GM19099 (cell line): ENCODE measurements around the gene LIN28B.

Experiments
- POLR2A ChIP-seq: IDR thresholded peaks from 3 replicates; pipeline ENCODE4 v1.6.1; 2011; ENCODE audit warnings: low read depth; ENCODE audit not compliant: insufficient read length; ENCODE audit errors: extremely low read depth

LIN28B gene

DNA sequence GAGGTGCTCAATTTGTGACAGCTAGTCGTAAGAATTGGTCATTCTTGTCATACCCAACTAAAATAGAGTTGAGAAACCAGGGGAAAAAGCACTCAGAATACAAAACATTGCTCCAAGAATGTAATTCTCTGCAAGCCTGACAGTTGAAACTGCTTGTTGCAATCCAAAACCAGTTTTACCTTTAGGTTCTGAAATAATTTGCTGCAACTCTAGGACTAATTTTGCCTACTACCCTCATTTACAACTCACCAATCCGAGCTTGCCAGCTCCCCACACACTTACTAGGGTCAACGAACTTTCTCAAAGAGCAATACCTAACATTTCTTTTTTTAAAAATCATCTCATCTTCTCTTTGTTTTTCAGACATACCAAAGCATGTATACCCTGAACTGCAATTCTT is 29.7 kb downstream of the LIN28B start:
- TF ChIP-seq POLR2A, result no peak

DNA sequence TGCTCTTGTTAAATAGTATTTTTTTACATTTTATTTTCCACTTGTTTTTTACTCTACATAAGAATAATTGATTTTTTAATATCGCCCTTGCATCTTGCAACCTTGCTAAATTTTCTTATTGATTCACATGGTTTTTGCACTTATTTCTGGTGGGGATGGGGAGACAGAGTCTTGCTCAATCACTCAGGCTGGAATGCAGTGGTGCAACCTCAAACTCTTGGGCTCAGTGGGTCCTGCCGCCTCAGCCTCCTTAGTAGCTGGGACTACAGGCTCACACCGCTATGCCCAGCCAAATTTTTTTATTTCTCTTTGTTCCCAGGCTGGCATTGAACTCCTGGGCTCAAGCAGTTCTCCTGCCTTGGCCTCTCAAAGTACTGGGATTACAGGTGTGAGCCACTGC is 30.3 kb downstream of the LIN28B start:
- TF ChIP-seq POLR2A, result no peak

DNA sequence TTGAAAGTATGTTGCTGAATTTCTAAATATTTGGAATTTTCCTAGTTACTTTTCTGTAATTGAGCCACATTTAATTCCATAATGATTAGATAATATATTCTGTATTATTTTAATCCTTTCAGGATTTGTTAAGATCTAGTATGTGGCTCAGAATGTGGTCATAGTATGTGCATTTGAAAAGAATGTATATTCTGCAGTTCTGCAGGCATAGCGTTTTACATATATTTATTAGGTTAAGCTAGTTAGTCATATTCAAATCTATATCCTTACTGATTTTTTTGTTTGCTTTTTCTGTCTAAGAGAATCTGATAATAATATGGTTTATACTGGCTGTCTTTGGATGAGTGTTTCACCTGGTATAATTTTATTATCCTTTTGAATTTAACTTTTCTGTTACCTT is 33.2 kb downstream of the LIN28B start:
- TF ChIP-seq POLR2A, result no peak

DNA sequence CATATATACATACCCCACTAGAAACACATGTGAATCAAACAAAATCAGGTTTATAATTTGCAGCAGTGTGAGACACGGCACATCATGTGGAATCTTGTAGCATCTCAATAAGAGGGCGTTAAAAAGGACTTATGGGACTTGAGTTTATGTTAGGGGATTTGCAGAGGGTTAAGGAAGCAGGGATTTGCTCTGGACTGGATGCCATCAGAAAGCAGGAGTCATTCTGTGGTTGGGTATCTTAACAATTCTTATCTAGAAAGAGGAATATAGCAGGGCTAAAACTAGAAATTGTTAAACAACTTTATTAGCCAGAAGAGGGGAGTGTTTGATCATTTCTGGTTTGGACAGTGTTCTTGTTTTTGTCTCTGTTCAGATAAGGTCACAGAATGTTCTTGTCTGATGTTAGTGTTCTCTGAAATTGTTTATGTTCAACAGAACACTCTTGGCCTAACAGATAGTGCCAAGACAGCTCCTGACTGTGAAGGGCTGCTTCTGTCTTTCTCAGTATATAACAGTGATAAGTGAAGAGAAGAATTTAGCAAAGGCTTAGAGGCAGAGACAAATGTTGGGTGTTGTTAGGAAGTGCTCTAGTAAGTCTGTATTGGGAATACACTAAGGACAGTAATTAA is 39.2 kb downstream of the LIN28B start:
- no peak for TF ChIP-seq POLR2A

DNA sequence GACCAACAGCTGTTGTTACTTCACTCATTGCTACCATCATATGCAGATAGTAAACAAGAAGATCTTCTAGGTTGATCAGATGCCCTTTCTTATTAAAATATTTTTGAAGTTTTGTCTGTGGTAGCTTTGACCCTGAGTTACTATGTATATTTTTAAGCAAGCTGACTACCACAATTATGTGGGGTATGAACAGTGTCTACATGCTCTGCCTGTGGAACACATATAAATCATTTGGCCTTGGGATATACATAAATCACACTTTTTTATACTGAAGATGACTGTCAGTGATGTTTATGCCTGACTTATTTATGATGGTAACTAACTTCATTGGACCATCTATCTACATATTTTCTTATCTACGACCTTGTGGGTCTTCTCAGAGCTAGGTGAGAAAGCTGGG is 44.2 kb downstream of the LIN28B start:
- TF ChIP-seq POLR2A, result no peak

DNA sequence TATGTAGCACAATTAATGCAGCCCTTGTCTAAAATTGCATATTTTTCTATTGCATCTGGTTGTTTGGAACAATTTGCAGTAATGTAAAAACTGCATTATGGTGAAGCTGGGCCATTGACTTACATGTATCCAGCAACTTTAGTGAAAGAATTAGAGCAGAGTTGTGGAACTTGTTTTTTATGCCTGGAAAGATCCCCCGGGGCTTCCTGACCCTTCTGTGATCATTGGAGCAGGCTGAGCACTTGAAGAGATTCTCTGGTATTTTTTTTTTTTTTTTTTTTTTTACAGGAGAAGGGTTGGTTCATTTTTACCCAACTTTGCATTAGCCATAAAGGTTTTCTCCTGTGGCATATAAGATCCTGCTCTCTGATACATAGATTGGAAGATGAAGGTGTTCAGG is 45.0 kb downstream of the LIN28B start:
- no peak for TF ChIP-seq POLR2A

DNA sequence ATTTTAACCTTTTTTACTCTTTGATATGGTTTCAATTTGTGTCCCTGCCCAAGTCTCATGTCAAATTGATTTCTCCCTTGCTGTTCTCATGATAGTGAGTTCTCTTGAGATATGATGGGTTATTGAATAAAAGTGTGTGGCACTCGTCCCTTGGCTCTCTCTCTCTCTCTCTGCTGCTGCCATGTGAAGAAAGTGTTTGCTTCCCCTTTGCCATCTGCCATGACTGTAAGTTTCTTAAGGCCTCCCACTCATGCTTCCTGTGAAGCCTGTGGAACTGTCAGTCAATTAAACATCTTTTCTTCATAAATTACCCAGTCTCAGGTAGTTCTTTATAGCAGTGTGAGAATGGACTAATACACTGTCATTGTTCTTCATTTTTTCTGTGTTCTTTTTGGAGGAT is 48.5 kb downstream of the LIN28B start:
- TF ChIP-seq POLR2A, result no peak

DNA sequence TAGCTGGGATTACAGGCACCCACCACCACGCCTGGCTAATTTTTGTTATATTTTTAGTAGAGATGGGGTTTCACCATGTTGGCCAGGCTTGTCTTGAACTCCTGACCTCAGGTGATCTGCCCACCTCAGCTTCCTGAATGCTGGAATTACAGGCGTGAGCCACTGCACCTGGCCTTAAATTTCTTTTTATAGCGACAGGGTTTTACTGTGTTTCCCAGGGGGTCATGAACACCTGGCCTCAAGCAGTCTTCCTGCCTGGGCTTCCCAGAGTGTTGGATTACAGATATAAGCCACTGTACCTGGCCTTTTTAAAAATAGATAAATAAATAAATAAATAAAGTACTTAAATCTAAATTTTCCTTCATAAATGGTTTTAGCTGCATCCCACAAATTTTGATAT is 57.5 kb downstream of the LIN28B start:
- TF ChIP-seq POLR2A, result no peak

DNA sequence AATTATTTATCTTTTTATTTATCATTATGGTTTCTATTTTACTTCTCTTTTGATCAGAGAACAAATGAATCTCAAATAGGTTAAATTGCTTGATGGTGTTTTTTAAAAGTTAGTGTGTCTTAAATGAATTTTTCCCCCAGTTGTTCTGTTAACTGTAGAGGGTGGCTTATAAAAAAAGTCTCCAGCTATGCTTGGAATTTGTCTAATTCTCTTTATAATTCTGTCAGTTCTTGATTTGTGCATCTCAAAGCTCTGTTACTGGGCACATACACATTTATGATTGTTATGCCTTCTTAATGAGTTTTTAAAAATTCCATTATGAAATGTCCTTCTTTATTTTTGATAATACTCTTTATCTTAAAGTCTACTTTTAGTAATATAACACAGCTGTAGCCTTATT is 58.0 kb downstream of the LIN28B start:
- no peak for TF ChIP-seq POLR2A

DNA sequence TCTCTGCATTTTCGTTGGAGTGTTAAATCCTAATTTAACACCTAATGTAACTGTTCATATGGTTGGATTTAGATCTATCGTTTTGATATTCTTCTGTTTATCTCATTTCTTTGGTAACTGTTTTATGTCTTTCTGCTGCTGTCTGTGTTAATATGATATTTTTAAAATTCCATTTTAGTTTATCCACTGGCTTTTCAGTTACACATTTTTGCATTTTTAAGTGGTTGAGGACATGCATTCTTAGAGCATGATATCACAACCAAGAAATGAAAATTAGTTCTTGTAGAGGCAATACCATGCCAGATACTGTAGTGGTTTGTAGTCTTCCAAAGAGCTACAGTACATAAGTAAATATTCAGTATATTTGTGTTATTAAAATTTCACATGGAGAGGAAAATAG is 58.6 kb downstream of the LIN28B start:
- TF ChIP-seq POLR2A, result no peak

DNA sequence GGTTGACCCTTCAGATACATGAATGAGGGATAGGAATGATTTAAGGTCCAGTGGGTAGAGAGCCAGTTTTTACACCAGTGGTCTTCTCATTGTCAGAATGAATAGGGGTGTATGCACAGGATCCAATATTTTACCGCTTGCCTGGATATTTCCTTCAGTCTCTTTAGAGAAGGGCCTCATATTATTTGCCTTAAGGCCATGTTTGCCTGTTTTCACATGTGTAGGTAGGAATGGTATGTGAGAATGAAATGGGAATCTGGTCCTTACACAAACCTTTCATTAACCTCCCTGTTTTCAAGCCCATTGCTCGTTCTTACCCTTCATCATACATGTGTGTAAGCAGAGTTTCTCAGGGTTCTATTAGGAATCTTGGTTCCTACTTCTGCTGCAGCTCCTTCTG is 62.4 kb downstream of the LIN28B start:
- TF ChIP-seq POLR2A, result no peak

DNA sequence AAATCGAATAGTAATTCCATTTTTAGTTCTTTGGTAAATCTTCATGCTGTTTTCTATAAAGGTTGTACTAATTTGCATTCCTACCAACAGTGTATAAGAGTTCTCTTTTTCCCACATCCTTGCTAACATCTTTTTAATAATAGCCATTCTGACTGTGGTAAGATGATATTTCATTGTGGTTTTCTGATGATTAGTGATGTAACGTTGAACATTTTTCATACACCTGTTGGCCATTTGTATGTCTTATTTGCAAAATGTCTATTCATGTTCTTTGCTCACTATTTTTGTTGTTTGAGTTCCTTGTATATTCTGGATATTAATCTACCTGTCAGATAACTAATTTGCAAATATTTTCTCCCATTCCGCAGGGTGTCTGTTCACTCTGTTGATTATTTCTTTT is 64.5 kb downstream of the LIN28B start:
- no peak for TF ChIP-seq POLR2A

DNA sequence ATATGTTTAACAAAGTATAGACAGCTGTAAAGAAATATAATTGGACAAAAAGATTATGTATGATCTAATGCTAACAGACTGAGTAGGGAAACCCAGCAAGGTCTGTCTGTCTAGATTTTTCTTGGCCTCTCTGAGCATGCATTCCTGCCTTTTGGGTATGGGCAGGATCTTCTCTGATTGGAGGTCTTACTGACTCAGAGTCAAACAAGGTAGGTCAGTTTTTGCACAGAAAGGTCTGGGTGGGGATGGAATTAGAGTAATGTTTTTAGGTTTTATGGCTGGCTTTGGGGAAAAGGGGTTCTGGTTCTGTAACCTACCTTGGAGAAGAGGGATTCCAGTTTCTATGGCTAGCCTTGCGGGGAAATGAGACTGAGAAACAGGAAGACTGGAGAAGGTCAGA is 65.5 kb downstream of the LIN28B start:
- no peak for TF ChIP-seq POLR2A

DNA sequence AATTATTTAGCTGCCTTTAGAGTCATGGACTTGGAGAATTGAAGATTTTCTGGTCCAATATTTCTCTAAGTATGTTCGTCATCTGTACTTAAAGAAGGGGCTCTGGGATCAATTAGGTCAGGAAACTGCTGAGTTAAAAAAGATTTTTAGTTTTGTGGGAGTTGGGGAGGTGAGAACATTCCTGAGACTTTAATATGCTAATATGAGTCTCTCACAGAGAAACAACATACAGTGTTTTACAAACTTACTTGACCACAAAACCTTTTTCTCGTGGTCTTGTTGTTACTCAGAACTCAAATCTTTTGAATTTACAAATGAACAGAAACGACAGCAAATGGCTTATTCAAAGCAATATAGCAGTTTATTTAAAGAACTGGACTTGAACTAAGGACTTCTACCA is 67.9 kb downstream of the LIN28B start:
- no peak for TF ChIP-seq POLR2A

DNA sequence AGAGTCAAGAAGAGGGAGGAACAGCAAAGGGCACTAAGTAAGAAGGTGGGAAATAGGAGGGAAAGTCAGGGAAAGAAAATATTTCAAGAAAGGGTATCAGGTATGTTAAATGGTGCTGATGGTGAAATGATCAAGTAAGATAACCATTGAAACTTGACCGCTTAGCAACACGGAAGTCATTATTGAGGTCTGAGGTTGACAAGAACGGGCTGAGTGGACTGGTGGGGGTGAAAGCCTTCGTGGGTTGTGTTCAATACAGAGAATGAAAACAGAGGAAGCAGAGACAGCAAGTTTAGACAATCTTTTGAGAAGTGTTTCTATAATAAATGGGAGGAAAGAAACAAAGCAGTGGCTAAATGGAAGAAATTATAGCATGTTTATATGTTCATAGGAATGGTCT is 72.0 kb downstream of the LIN28B start:
- no peak for TF ChIP-seq POLR2A

DNA sequence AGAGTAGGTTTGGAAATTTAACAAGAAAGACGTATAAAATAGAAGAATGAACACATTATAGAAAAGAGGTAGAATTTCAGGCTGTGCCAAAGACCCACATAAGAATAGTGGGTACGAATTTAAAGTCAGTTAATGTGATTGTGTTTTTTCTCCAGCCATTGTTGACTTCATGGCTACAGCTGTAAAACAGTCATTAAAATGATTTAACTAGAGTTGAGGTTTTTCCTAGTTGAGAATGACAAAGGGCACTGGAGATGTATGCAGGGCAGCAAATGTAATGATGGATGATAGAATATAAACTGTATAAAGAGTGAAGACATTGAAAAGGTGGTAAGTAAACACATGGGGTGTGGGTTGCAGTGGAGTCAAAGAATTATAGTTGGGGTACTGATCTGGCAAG is 72.7 kb downstream of the LIN28B start:
- no peak for TF ChIP-seq POLR2A

DNA sequence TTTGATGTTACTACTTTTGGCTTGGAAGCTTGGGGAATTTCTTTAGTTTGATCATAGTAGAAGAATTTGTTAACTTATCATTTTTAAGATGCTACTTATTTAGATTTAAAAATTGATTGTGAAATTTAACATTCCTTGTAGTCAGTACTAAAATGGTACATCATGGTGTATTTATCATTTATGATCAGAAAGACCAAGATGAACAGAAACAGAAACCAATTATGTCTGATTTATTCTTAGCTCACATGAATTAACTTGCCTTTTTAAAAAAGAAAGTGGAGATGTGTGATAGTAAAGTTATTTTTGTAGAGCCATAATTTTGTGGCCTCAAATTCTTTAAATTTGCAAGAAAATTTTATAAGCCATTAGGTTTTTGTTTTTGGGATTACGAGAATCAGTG is 77.6 kb downstream of the LIN28B start:
- TF ChIP-seq POLR2A, result no peak
